GM23248 (cell line): ENCODE results near the gene TLE4.

Experiments used
- EZH2 ChIP-seq: fragments of 200-600 bp; sonication (generic); IDR thresholded peaks from 2 replicates; pipeline ENCODE4 v1.6.1; 2018; ENCODE audit warnings: antibody characterized with exemption, mild to moderate bottlenecking; ENCODE audit not compliant: insufficient read depth, poor library complexity, severe bottlenecking
- EZH2phosphoT487 ChIP-seq: fragments of 200-600 bp; sonication (generic); IDR thresholded peaks from 2 replicates; pipeline ENCODE4 v1.6.1; 2018; ENCODE audit warnings: antibody characterized with exemption, moderate library complexity, mild to moderate bottlenecking, low read depth; ENCODE audit not compliant: insufficient read depth

DNA sequence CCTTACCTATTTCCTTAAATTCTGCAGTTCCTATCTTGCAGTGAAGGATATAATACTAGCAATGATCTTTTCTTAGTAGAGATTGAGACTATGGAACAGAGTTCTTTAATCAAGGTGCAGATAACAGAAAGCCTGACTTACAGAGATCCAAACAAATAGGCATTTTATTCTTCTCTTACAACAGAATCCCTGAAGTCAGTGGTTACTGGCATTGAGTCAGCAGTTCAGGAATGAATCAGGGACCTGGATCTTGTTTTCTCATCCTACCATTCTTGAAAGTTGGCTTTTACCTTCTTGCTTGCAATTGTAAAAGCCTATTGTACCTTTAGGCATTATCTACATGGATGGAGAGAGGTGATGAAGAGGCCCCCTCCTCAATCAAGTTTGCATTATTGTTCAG lies 47.5 kb upstream of the TLE4 start:
- TF ChIP-seq EZH2 (no peak), EZH2phosphoT487 (no peak)
